Tibial artery (tissue), 4 donors: ENCODE results near the gene COL28A1.

Source experiments
- DNase-seq, 2 donors: peaks; one replicate each; pipeline ENCODE4 v3.0.0-alpha.2; 2019
- H3K27ac ChIP-seq, 2 donors: fragments of 200-600 bp; sonication (generic) in 1 of 2; 1 replicate in 1 of 2; 2 replicates in 1 of 2; pipeline ENCODE4 v1.5.1; 2018 to 2019; ENCODE audit warnings: mild to moderate bottlenecking in 1 of 2
- H3K27me3 ChIP-seq, 2 donors: fragments of 200-600 bp; sonication (generic) in 1 of 2; one replicate each; pipeline versions ENCODE4 v1.5.1 to v1.6.0; 2016 to 2019
- H3K36me3 ChIP-seq, 3 donors: fragments of 200-600 bp; sonication (generic) in 2 of 3; one replicate each; pipeline ENCODE4 v1.5.1; 2016 to 2019; ENCODE audit warnings: mild to moderate bottlenecking in 2 of 3
- H3K4me1 ChIP-seq, 4 donors: fragments of 200-600 bp; sonication (generic) in 2 of 4; 1 replicate in 3 of 4; 2 replicates in 1 of 4; pipeline ENCODE4 v1.5.1; 2016 to 2019
- H3K4me3 ChIP-seq, 2 donors: fragments of 200-600 bp; sonication (generic) in 1 of 2; 1 replicate in 1 of 2; 2 replicates in 1 of 2; pipeline ENCODE4 v1.5.1; 2018 to 2019; ENCODE audit warnings: mild to moderate bottlenecking in 2 of 2
- H3K9me3 ChIP-seq, 3 donors: fragments of 200-600 bp; sonication (generic) in 1 of 3; one replicate each; pipeline ENCODE4 v1.5.1; 2016 to 2019
- CTCF ChIP-seq, 2 experiments: fragments of 200-600 bp in 1 of 2; fragments of 450-650 bp in 1 of 2; IDR thresholded peaks; one replicate each; pipeline ENCODE4 v1.5.1; 2017 to 2019; ENCODE audit warnings: antibody characterized with exemption in 2 of 2, mild to moderate bottlenecking in 1 of 2, moderate library complexity in 1 of 2
- intact Hi-C: fragments of 100-400 bp; cut with DNase I; formaldehyde crosslinking; loops from one replicate; pipeline ENCODE4 v1.15.0; 2023; ENCODE audit warnings: low total_unique reads

The COL28A1 gene

GRCh38 chr7:7311001-7311400 lies 224.7 kb downstream of the COL28A1 start:
- Histone ChIP-seq H3K4me3 (no peak overlapping the region), H3K4me1 (no peaks in the 10 kb centered on the region), H3K27me3 (no peaks in the 10 kb centered on the region), H3K9me3 (no peaks in the 10 kb centered on the region), H3K36me3 (no peaks in the 10 kb centered on the region), H3K27ac (no peak overlapping the region)
- TF ChIP-seq CTCF (IDR thresholded peaks at IDR 0.05): no peak
- no peak for DNase-seq
- intact Hi-C loops: no loop called here

- Histone ChIP-seq H3K9me3 (no peaks in the 10 kb centered on the region), H3K4me1 (no peaks in the 10 kb centered on the region)
Measured at GRCh38 chr7:7309203-7309602, 226.5 kb downstream of the COL28A1 start.

More at GRCh38 chr7:7309203-7309602, 226.5 kb downstream of the COL28A1 start:
- DNase-seq: no peak
- no peak overlapping the region for H3K4me3 ChIP-seq
- H3K27me3 ChIP-seq: no peaks in the 10 kb centered on the region
- H3K36me3 ChIP-seq: no peaks in the 10 kb centered on the region
- TF ChIP-seq CTCF (IDR thresholded peaks at IDR 0.05): no peak
- intact Hi-C loops: no loop called here
- no peak overlapping the region for H3K27ac ChIP-seq
